Gastroesophageal sphincter (tissue), 3 donors: Measurements from ENCODE around the gene ACOT7.

Experiments
- EP300 ChIP-seq: sonication (generic); formaldehyde crosslinking; IDR thresholded peaks from one replicate; pipeline ENCODE4 v1.6.1; 2017; ENCODE audit warnings: antibody characterized with exemption, mild to moderate bottlenecking
- POLR2A ChIP-seq, 2 donors: fragments of 450-650 bp; IDR thresholded peaks; one replicate each; pipeline ENCODE4 v1.6.1; 2017; ENCODE audit warnings: antibody characterized with exemption in 2 of 2, mild to moderate bottlenecking in 2 of 2, moderate library complexity in 1 of 2
- POLR2AphosphoS5 ChIP-seq: sonication (generic); formaldehyde crosslinking; IDR thresholded peaks from one replicate; pipeline ENCODE4 v1.6.1; 2017; ENCODE audit warnings: antibody characterized with exemption
- TF ChIP-seq, protein P1 (sequence below), 4 experiments: fragments of 200-600 bp in 2 of 4; fragments of 450-650 bp in 2 of 4; sonication (generic) in 1 of 4; IDR thresholded peaks; one replicate each; pipeline ENCODE4 v1.5.1; 2017 to 2019; ENCODE audit warnings: antibody characterized with exemption in 4 of 4, mild to moderate bottlenecking in 2 of 4, moderate library complexity in 2 of 4

DNA sequence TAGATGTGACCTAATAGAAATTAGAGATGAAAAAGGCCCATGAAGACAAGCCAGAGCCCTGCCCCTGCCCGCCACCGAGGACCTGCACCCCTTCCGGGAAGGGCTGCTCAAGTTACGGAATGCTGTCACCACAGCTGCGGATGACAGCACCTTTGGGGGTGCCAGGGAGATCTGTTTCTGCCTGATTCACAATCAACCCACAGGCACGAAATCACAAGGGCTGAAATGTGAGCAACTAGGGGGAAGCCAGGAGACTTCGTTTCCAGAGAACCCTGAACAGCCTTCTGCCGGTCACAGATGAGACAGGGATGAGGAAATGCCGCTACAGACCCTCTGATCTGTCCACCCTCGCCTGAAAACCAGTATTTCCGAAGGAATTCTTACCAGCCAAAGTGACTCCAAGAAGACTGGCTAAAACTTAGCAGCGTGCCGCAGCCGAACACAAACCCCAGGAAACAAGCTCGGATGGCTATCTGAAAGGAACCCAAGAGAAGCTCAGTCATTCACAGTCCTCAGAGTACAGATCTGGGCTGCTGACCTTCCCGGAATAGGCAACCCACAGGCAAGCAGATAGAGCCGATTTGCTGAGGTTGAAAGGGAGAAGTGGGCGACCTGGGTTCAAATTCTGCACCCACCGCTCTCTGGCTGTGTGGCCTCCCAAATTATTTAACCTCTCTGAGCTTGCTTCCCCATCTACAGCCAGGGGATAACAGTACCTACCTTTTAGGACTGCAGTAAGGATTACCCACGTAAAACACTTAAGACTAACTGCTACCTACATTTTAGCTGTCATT, 158.9 kb downstream of the ACOT7 start:
- TF ChIP-seq, protein P1, sequence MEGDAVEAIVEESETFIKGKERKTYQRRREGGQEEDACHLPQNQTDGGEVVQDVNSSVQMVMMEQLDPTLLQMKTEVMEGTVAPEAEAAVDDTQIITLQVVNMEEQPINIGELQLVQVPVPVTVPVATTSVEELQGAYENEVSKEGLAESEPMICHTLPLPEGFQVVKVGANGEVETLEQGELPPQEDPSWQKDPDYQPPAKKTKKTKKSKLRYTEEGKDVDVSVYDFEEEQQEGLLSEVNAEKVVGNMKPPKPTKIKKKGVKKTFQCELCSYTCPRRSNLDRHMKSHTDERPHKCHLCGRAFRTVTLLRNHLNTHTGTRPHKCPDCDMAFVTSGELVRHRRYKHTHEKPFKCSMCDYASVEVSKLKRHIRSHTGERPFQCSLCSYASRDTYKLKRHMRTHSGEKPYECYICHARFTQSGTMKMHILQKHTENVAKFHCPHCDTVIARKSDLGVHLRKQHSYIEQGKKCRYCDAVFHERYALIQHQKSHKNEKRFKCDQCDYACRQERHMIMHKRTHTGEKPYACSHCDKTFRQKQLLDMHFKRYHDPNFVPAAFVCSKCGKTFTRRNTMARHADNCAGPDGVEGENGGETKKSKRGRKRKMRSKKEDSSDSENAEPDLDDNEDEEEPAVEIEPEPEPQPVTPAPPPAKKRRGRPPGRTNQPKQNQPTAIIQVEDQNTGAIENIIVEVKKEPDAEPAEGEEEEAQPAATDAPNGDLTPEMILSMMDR (IDR thresholded peaks at IDR 0.05): no peak
- no peak for TF ChIP-seq POLR2AphosphoS5
- TF ChIP-seq EP300: no peak
- no peak for TF ChIP-seq POLR2A (IDR thresholded peaks at IDR 0.05)
